Neuronal stem cell (in vitro differentiated cells): ENCODE data around the gene GUCD1.

Experiments used
- DNase-seq: peaks from one replicate; pipeline ENCODE4 v3.0.0-alpha.2; 2013; ENCODE audit warnings: low spot score
- H2AFZ ChIP-seq: one replicate; pipeline ENCODE4 v1.6.1; 2013; ENCODE audit warnings: mild to moderate bottlenecking, low read length, inconsistent platforms
- H2AK5ac ChIP-seq: 2 replicates; pipeline ENCODE4 v1.6.1; 2013; ENCODE audit warnings: low read depth, mild to moderate bottlenecking, inconsistent platforms, low read length, moderate library complexity, mixed read lengths
- H2BK120ac ChIP-seq: 2 replicates; pipeline ENCODE4 v1.6.1; 2013; ENCODE audit warnings: low read depth, mild to moderate bottlenecking, inconsistent platforms, low read length, moderate library complexity, mixed read lengths
- H2BK12ac ChIP-seq: one replicate; pipeline ENCODE4 v1.6.1; 2013; ENCODE audit warnings: low read length, inconsistent platforms
- H2BK15ac ChIP-seq: 2 replicates; pipeline ENCODE4 v1.6.1; 2013; ENCODE audit warnings: mild to moderate bottlenecking, low read length, inconsistent platforms, mixed read lengths
- H2BK5ac ChIP-seq: one replicate; pipeline ENCODE4 v1.6.1; 2013; ENCODE audit warnings: inconsistent platforms, mild to moderate bottlenecking, low read length, moderate library complexity
- H3K14ac ChIP-seq: one replicate; pipeline ENCODE4 v1.6.1; 2013; ENCODE audit warnings: low read length, inconsistent platforms
- H3K18ac ChIP-seq: 2 replicates; pipeline ENCODE4 v1.6.1; 2013; ENCODE audit warnings: low read length, inconsistent platforms
- H3K23ac ChIP-seq: 2 replicates; pipeline ENCODE4 v1.6.1; 2013; ENCODE audit warnings: low read depth, mild to moderate bottlenecking, mixed read lengths, low read length, inconsistent platforms; ENCODE audit not compliant: poor library complexity
- H3K27ac ChIP-seq: replicated peaks from 3 replicates; pipeline ENCODE4 v1.5.1; 2013; ENCODE audit warnings: low read length, inconsistent platforms
- H3K27me3 ChIP-seq, 3 experiments: 2 replicates each; pipeline ENCODE4 v1.6.1; 2013; ENCODE audit warnings: low read length in 3 of 3, mild to moderate bottlenecking in 2 of 3, inconsistent platforms in 1 of 3, low read depth in 1 of 3, mixed read lengths in 1 of 3, moderate library complexity in 1 of 3; ENCODE audit not compliant: control insufficient read depth in 3 of 3, insufficient read depth in 3 of 3
- H3K36me3 ChIP-seq, 2 donors: replicated peaks in 1 of 2; 2 replicates each; pipeline ENCODE4 v1.6.1; 2013; ENCODE audit warnings: low read length in 2 of 2; ENCODE audit not compliant: control insufficient read depth in 2 of 2, insufficient read depth in 2 of 2
- H3K4ac ChIP-seq: 2 replicates; pipeline ENCODE4 v1.6.1; 2013; ENCODE audit warnings: inconsistent platforms, mild to moderate bottlenecking, low read length, moderate library complexity
- H3K4me1 ChIP-seq, 2 donors: 1 replicate in 1 of 2; 2 replicates in 1 of 2; pipeline ENCODE4 v1.6.1; 2013; ENCODE audit warnings: low read length in 2 of 2, low read depth in 1 of 2; ENCODE audit not compliant: control insufficient read depth in 2 of 2, insufficient read depth in 1 of 2
- H3K4me2 ChIP-seq: one replicate; pipeline ENCODE4 v1.6.1; 2013; ENCODE audit warnings: mild to moderate bottlenecking, low read length, inconsistent platforms; ENCODE audit not compliant: insufficient read depth, poor library complexity, severe bottlenecking
- H3K4me3 ChIP-seq, 2 donors: 2 replicates each; pipeline ENCODE4 v1.5.1; 2013; ENCODE audit warnings: low read length in 2 of 2, mild to moderate bottlenecking in 2 of 2, inconsistent platforms in 1 of 2, moderate library complexity in 1 of 2
- H3K79me1 ChIP-seq: one replicate; pipeline ENCODE4 v1.6.1; 2013; ENCODE audit warnings: low read depth, mild to moderate bottlenecking, inconsistent platforms, low read length, moderate library complexity
- H3K9ac ChIP-seq: one replicate; pipeline ENCODE4 v1.6.1; 2013; ENCODE audit warnings: mild to moderate bottlenecking, low read depth, low read length, inconsistent platforms; ENCODE audit not compliant: poor library complexity
- H3K9me3 ChIP-seq, 2 donors: replicated peaks in 1 of 2; 2 replicates each; pipeline versions ENCODE3 to v1.6.1; 2013; ENCODE audit warnings: low read length in 2 of 2, mild to moderate bottlenecking in 2 of 2, inconsistent platforms in 1 of 2, low read depth in 1 of 2, mixed read lengths in 1 of 2, moderate library complexity in 1 of 2; ENCODE audit not compliant: control insufficient read depth in 2 of 2, insufficient read depth in 1 of 2
- H4K8ac ChIP-seq: one replicate; pipeline ENCODE4 v1.6.1; 2013; ENCODE audit warnings: low read depth, mild to moderate bottlenecking, inconsistent platforms, low read length, moderate library complexity
- H4K91ac ChIP-seq: one replicate; pipeline ENCODE4 v1.6.1; 2013; ENCODE audit warnings: low read length, low read depth, mild to moderate bottlenecking, inconsistent platforms; ENCODE audit not compliant: poor library complexity
- WGBS, 2 donors: extraction: QIAGEN DNeasy Blood & Tissue Kit; methylation state at CpG; one replicate each; pipeline ENCODE4 v1.1.7; 2013; ENCODE audit warnings: missing lambda C conversion rate in 2 of 2, mixed read lengths in 1 of 2; ENCODE audit not compliant: insufficient read length in 2 of 2, insufficient replicate concordance in 1 of 2; ENCODE audit errors: extremely low coverage in 2 of 2; 5-methylcytosine and 5-hydroxymethylcytosine counted together

GUCD1 gene

DNA sequence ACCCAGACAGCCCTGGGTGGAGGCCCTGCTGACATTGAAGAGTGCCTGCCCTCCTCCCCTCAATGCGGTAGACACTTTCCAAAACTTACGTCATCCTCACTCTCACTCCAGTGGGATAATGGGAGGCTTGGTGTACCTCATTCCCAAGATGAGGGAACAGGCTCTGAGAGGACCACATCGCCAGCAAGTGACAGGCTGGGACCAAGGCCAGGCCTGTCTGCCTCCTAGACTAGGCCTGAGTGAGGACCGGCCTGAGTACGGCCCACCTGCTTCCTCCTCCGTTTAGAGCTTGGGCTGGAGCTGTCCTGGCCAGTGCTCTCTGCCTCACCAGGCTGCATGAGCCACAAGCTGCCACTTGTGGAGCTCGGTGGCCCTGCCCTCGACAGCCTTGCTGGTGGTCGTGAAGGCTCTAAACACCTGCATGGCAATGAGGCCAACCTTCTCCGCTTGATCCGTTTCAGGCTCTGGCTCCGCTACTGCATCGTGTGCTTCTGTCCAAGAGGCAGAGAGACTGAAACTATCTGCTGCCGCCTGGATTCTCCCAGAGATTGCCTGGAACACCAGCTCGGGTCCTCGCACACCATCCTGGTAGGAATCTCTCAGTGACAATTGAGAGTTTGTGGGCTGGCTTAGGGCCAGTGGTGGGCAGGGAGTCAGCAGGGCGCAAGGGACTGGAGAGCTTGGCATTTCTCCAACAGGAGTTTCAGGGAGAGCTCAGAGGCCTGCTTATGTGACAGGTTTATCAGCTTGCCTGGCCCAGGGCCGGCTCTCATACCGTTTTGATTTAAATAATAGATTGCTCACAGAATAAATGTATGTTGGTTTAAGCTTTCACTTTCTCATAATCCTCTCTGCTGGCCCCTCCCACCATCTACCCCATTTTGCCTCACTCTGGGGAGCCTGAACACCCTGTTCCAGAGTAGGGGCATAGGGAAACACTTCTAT is 28.6 kb upstream of the GUCD1 start:
- no peak overlapping the region for H3K27ac ChIP-seq
- H3K4me3 ChIP-seq: peak overlapping the region in 1 of 2 donors; percentile 27
- H3K9me3 ChIP-seq: no peaks in the 10 kb centered on the region
- no peak overlapping the region for H3K4me2 ChIP-seq
- H4K8ac ChIP-seq: no peak overlapping the region
- H3K23ac ChIP-seq: peak overlapping the region; percentile 37
- no peak overlapping the region for H2AK5ac ChIP-seq
- no CpG with 5 or more reads among the region's 19 CpGs for WGBS, 2 donors
- peaks cover 17 to 25% of the 10 kb centered on the region in 2 donors for H3K36me3 ChIP-seq
- no peak for DNase-seq
- H3K18ac ChIP-seq: no peak overlapping the region
- H3K9ac ChIP-seq: peak overlapping the region; percentile 55
- H2AFZ ChIP-seq: no peak overlapping the region
- H3K4ac ChIP-seq: no peak overlapping the region
- H3K14ac ChIP-seq: no peak overlapping the region
- H2BK5ac ChIP-seq: no peak overlapping the region
- H4K91ac ChIP-seq: no peak overlapping the region
- H3K79me1 ChIP-seq: no peaks in the 10 kb centered on the region
- H3K4me1 ChIP-seq: no peaks in the 10 kb centered on the region
- no peak overlapping the region for H2BK120ac ChIP-seq
- H2BK12ac ChIP-seq: no peak overlapping the region
- no peak overlapping the region for H2BK15ac ChIP-seq
- H3K27me3 ChIP-seq: no peaks in the 10 kb centered on the region

DNA sequence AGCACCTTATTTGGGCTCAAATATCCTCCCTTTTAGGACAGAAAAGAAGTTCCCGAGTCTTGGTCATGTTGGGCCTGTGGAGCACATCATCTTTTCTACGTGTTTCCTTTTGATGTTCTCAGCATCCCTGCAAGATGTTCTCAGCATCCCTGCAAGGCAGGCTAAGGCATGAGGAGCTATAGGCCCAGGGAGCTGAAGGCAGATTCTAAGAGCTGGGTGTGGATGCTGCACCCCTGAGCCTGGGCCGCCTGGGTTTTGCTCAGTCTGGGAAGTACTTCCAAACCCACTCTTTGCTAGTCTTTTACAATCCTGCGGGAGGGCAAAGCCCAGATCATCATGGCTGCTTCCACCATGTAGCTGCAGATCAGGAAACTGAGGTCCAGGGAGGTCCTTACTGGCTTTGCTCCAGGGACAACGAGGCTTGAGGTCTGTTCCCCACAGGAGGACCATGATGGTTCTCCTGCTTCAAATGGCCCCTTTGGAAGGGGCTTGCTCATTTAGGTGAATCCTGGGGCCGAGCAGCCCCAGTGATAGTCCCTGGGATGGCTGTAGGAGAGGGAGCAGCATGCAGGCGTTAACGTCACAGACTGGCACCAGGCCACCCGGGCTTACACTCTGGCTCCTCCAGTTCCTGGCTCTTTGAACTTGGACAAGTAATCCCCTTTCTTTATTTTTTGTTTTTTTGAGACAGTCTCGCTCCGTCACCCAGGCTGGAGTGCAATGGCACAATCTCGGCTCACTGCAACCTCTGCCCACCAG is 27.3 kb upstream of the GUCD1 start:
- Histone ChIP-seq H3K36me3 (peaks cover 8 to 24% of the 10 kb centered on the region in 2 donors), H3K23ac (peak overlapping the region; percentile 43), H3K18ac (no peak overlapping the region), H2AFZ (no peak overlapping the region), H3K14ac (peak overlapping the region; percentile 71), H3K27ac (no peak overlapping the region), H3K9me3 (no peaks in the 10 kb centered on the region), H2BK12ac (no peak overlapping the region), H3K79me1 (no peaks in the 10 kb centered on the region), H2BK15ac (no peak overlapping the region), H3K4me1 (no peaks in the 10 kb centered on the region), H3K9ac (no peak overlapping the region), H4K8ac (no peak overlapping the region), H4K91ac (peak overlapping the region; percentile 9), H2AK5ac (no peak overlapping the region), H3K27me3 (no peaks in the 10 kb centered on the region), H3K4me2 (no peak overlapping the region), H2BK120ac (no peak overlapping the region), H3K4ac (no peak overlapping the region), H3K4me3 (no peak overlapping the region), H2BK5ac (no peak overlapping the region)
- DNase-seq: no peak
- WGBS, 2 donors: no CpG with 5 or more reads among the region's 12 CpGs

DNA sequence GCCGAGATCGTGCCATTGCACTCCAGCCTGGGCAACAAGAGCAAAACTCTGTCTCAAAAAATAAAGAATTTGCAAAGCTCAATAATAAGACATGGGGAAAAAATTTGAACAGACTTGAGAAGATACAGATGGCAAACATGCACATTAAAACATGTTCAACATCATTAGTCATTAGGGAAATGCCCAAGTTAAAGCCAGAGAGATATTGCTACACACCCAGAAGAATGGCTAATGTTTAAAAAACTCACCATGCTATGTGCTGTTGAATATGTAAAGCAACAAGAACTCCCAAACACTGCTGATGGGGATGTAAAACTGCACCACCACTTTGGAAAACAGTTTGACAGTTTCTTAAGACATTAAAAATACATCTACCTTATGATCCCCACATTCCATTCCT is 25.3 kb upstream of the GUCD1 start:
- no peak for DNase-seq
- Histone ChIP-seq H3K9ac (no peak overlapping the region), H2BK5ac (no peak overlapping the region), H2AFZ (no peak overlapping the region), H3K27ac (no peak overlapping the region), H2BK15ac (no peak overlapping the region), H3K36me3 (peaks cover 4 to 25% of the 10 kb centered on the region in 2 donors), H3K4ac (no peak overlapping the region), H2AK5ac (no peak overlapping the region), H3K79me1 (no peaks in the 10 kb centered on the region), H3K27me3 (no peaks in the 10 kb centered on the region), H3K4me2 (no peak overlapping the region), H3K9me3 (no peaks in the 10 kb centered on the region), H3K23ac (no peak overlapping the region), H4K91ac (no peak overlapping the region), H3K4me1 (no peaks in the 10 kb centered on the region), H3K18ac (no peak overlapping the region), H3K4me3 (no peak overlapping the region), H4K8ac (no peak overlapping the region), H2BK12ac (no peak overlapping the region), H2BK120ac (no peak overlapping the region), H3K14ac (no peak overlapping the region)
- WGBS, 2 donors: no CpG with 5 or more reads among the region's 2 CpGs

DNA sequence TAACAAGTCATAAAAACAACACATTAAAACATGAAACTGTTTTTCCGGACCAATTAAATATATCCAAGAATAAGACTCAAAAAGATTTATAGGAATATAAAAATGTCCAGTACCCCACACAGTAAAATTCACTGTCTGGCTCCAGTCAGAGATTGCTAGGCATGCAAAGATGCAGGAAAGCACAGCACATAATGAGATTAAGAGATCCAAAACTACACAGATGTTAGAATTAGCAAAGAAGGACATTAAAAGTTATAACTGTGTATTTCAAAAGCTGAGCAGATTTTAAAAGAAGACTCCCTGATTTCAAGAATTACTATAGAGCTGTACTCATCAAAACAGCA is 24.3 kb upstream of the GUCD1 start:
- WGBS, 2 donors: no CpG with 5 or more reads among the region's 1 CpG

More for the DNA sequence above, 24.3 kb upstream of the GUCD1 start:
- Histone ChIP-seq H3K4me1 (no peaks in the 10 kb centered on the region), H4K8ac (no peak overlapping the region), H2AK5ac (no peak overlapping the region), H3K9me3 (no peaks in the 10 kb centered on the region), H3K18ac (no peak overlapping the region), H2AFZ (no peak overlapping the region), H3K27ac (no peak overlapping the region), H3K79me1 (no peaks in the 10 kb centered on the region), H3K4me2 (no peak overlapping the region), H4K91ac (no peak overlapping the region), H3K36me3 (peaks cover 3 to 34% of the 10 kb centered on the region in 2 donors), H2BK5ac (no peak overlapping the region), H3K4me3 (no peak overlapping the region), H3K27me3 (no peaks in the 10 kb centered on the region), H3K9ac (no peak overlapping the region), H3K4ac (no peak overlapping the region), H3K23ac (no peak overlapping the region), H2BK120ac (no peak overlapping the region), H2BK15ac (no peak overlapping the region), H2BK12ac (no peak overlapping the region), H3K14ac (no peak overlapping the region)
- no peak for DNase-seq
